SK-N-SH (cell line): ENCODE results near the gene FSTL5. TPM values are rescaled to one million over a fixed set of nuclear protein-coding genes. Genes with fewer than 3 reads are reported as not detected.

Source experiments
- CTCF ChIA-PET: fragments of 300-600, 350-600 bp; formaldehyde crosslinking; extraction: SDS; loops from one replicate; lab custom pipeline; 2021; lab: Yijun Ruan, JAX
- POLR2A ChIA-PET: fragments of 350-600 bp; sonication (Branson Sonifier 250); formaldehyde crosslinking; extraction: SDS; loops from one replicate; lab custom pipeline; 2020; ENCODE audit warnings: antibody characterized with exemption, inconsistent platforms; lab: Yijun Ruan, JAX
- DNase-seq: peaks from one replicate; pipeline ENCODE4 v3.0.0; 2012
- H2AFZ ChIP-seq: fragments of 200-600 bp; sonication (generic); 2 replicates; pipeline ENCODE4 v1.8.1; 2016; ENCODE audit warnings: antibody characterized with exemption, mild to moderate bottlenecking, low read depth
- H3F3A ChIP-seq: fragments of 200-600 bp; sonication (generic); replicated peaks from 2 replicates; pipeline ENCODE3; 2016; ENCODE audit warnings: antibody characterized with exemption, mild to moderate bottlenecking; ENCODE audit not compliant: insufficient read depth
- H3K27ac ChIP-seq, 2 experiments: fragments of 200-500 bp in 1 of 2; fragments of 200-600 bp in 1 of 2; sonication (Bioruptor generic) in 1 of 2; sonication (generic), shearing (Covaris generic) in 1 of 2; 2 replicates each; pipeline versions ENCODE4 v1.5.1 to v1.6.1; 2014 to 2016; ENCODE audit warnings: low read depth in 2 of 2, inconsistent platforms in 1 of 2, low read length in 1 of 2, mild to moderate bottlenecking in 1 of 2, mixed read lengths in 1 of 2
- H3K27me3 ChIP-seq: fragments of 200-600 bp; sonication (generic), shearing (Covaris generic); 2 replicates; pipeline ENCODE4 v1.6.1; 2016; ENCODE audit warnings: mixed run types; ENCODE audit not compliant: insufficient read depth
- H3K36me3 ChIP-seq, 2 experiments: fragments of 200-500 bp in 1 of 2; fragments of 200-600 bp in 1 of 2; sonication (Bioruptor generic) in 1 of 2; sonication (generic) in 1 of 2; replicated peaks in 1 of 2; 2 replicates each; pipeline versions ENCODE3 to v1.5.1; 2014 to 2016; ENCODE audit warnings: low read length in 1 of 2, mild to moderate bottlenecking in 1 of 2; ENCODE audit not compliant: insufficient read depth in 2 of 2, control insufficient read depth in 1 of 2
- H3K4me1 ChIP-seq, 2 experiments: fragments of 200-500 bp in 1 of 2; fragments of 200-600 bp in 1 of 2; sonication (Bioruptor generic) in 1 of 2; sonication (generic), shearing (Covaris generic) in 1 of 2; 2 replicates each; pipeline versions ENCODE4 v1.5.1 to v1.6.1; 2014 to 2016; ENCODE audit warnings: low read depth in 1 of 2, low read length in 1 of 2, mixed run types in 1 of 2; ENCODE audit not compliant: insufficient read depth in 2 of 2, control insufficient read depth in 1 of 2
- H3K4me2 ChIP-seq: fragments of 200-600 bp; sonication (generic), shearing (Covaris generic); 2 replicates; pipeline ENCODE4 v1.6.1; 2017; ENCODE audit warnings: mixed run types
- H3K4me3 ChIP-seq, 2 experiments: fragments of 200-500 bp in 1 of 2; fragments of 200-600 bp in 1 of 2; sonication (Bioruptor generic) in 1 of 2; sonication (generic), shearing (Covaris generic) in 1 of 2; 2 replicates each; pipeline versions ENCODE4 v1.5.1 to v1.8.1; 2014 to 2016; ENCODE audit warnings: low read depth in 2 of 2, inconsistent platforms in 1 of 2, low read length in 1 of 2, mild to moderate bottlenecking in 1 of 2, mixed read lengths in 1 of 2, moderate library complexity in 1 of 2
- H3K79me2 ChIP-seq: fragments of 200-600 bp; sonication (generic); 2 replicates; pipeline ENCODE4 v1.8.1; 2017; ENCODE audit warnings: mild to moderate bottlenecking; ENCODE audit not compliant: insufficient read depth
- H3K9ac ChIP-seq: fragments of 200-600 bp; sonication (generic); 2 replicates; pipeline ENCODE4 v1.6.1; 2017; ENCODE audit warnings: mixed run types
- H3K9me2 ChIP-seq: fragments of 200-600 bp; sonication (generic); 2 replicates; pipeline ENCODE4 v1.6.1; 2017; ENCODE audit warnings: mixed run types
- H3K9me3 ChIP-seq: fragments of 200-600 bp; sonication (generic); 2 replicates; pipeline ENCODE4 v1.6.1; 2017; ENCODE audit warnings: mixed run types, mild to moderate bottlenecking, moderate library complexity
- H4K20me1 ChIP-seq: fragments of 200-600 bp; sonication (generic); 2 replicates; pipeline ENCODE4 v1.6.1; 2017; ENCODE audit warnings: mild to moderate bottlenecking, mixed run types; ENCODE audit not compliant: insufficient read depth
- CHD2 ChIP-seq: fragments of 150-350 bp; IDR thresholded peaks from 2 replicates; pipeline ENCODE4 v1.6.1; 2018; ENCODE audit warnings: low read length; ENCODE audit not compliant: partially characterized antibody
- FOSL2 ChIP-seq: IDR thresholded peaks from 2 replicates; pipeline ENCODE4 v1.4.0; 2012; ENCODE audit warnings: low read depth, mild to moderate bottlenecking, moderate library complexity, borderline replicate concordance
- FOXJ3 ChIP-seq: sonication (generic); formaldehyde crosslinking; IDR thresholded peaks from 2 replicates; pipeline ENCODE4 v1.5.1; 2020; ENCODE audit warnings: mild to moderate bottlenecking, missing genetic modification reagents
- FOXM1 ChIP-seq: IDR thresholded peaks from 2 replicates; pipeline ENCODE4 v1.4.0; 2012; ENCODE audit warnings: low read depth, mild to moderate bottlenecking
- GATA2 ChIP-seq: sonication (generic); formaldehyde crosslinking; IDR thresholded peaks from 2 replicates; pipeline ENCODE4 v1.5.0; 2020; ENCODE audit warnings: mild to moderate bottlenecking, missing genetic modification reagents
- IRF3 ChIP-seq: fragments of 150-350 bp; IDR thresholded peaks from 2 replicates; pipeline ENCODE4 v1.6.1; 2016; ENCODE audit warnings: mild to moderate bottlenecking, low read depth, low read length
- NRF1 ChIP-seq: IDR thresholded peaks from 2 replicates; pipeline ENCODE4 v1.6.1; 2012; ENCODE audit warnings: low read depth, mild to moderate bottlenecking, low read length
- RAD21 ChIP-seq: IDR thresholded peaks from 2 replicates; pipeline ENCODE4 v1.6.1; 2012; ENCODE audit warnings: mild to moderate bottlenecking, low read length
- REST ChIP-seq: IDR thresholded peaks from 2 replicates; pipeline ENCODE4 v1.6.1; 2012; ENCODE audit warnings: mild to moderate bottlenecking, low read depth, low read length, moderate library complexity
- RFX5 ChIP-seq: IDR thresholded peaks from 2 replicates; pipeline ENCODE4 v1.6.1; 2012; ENCODE audit warnings: mild to moderate bottlenecking, improper control_type of control experiment, low read length
- RXRA ChIP-seq: IDR thresholded peaks from 2 replicates; pipeline ENCODE4 v1.4.0; 2012; ENCODE audit warnings: low read depth, mild to moderate bottlenecking, borderline replicate concordance
- SIN3A ChIP-seq: IDR thresholded peaks from 2 replicates; pipeline ENCODE4 v1.6.1; 2012; ENCODE audit warnings: low read depth, mild to moderate bottlenecking, low read length, moderate library complexity, borderline replicate concordance
- TCF12 ChIP-seq: IDR thresholded peaks from 2 replicates; pipeline ENCODE4 v1.4.0; 2012
- TEAD4 ChIP-seq: IDR thresholded peaks from 2 replicates; pipeline ENCODE4 v1.4.0; 2012; ENCODE audit warnings: mild to moderate bottlenecking, borderline replicate concordance; ENCODE audit not compliant: insufficient read depth
- USF2 ChIP-seq: fragments of 150-350 bp; IDR thresholded peaks from 2 replicates; pipeline ENCODE4 v1.6.1; 2017; ENCODE audit warnings: antibody characterized with exemption, low read length, low read depth, borderline replicate concordance
- YY1 ChIP-seq: IDR thresholded peaks from 2 replicates; pipeline ENCODE4 v1.4.0; 2012; ENCODE audit warnings: low read depth, mild to moderate bottlenecking
- WGBS: methylation state at CpG from one replicate; pipeline ENCODE4 v1.1.6; 2017; ENCODE audit warnings: low lambda C conversion rate; 5-methylcytosine and 5-hydroxymethylcytosine counted together
- polyA plus RNA-seq, 3 experiments: library from polyadenylated mRNA; depleted of rRNA; stranded (reverse); fragments of >200 nt; gene quantifications; 2 replicates each; pipeline ENCODE4 v1.2.3, GENCODE V29; 2012

The FSTL5 gene
- polyA plus RNA-seq, 1 of the 3 experiments (the other 2 are of a cell fraction) = 0.07 TPM

GRCh38 chr4:161411901-161412300, 751.9 kb downstream of the FSTL5 start (continued):
- TF ChIP-seq FOXM1 (no peak), FOSL2 (no peak)
- TF ChIP-seq, all 33 proteins: peak for 0

DNA sequence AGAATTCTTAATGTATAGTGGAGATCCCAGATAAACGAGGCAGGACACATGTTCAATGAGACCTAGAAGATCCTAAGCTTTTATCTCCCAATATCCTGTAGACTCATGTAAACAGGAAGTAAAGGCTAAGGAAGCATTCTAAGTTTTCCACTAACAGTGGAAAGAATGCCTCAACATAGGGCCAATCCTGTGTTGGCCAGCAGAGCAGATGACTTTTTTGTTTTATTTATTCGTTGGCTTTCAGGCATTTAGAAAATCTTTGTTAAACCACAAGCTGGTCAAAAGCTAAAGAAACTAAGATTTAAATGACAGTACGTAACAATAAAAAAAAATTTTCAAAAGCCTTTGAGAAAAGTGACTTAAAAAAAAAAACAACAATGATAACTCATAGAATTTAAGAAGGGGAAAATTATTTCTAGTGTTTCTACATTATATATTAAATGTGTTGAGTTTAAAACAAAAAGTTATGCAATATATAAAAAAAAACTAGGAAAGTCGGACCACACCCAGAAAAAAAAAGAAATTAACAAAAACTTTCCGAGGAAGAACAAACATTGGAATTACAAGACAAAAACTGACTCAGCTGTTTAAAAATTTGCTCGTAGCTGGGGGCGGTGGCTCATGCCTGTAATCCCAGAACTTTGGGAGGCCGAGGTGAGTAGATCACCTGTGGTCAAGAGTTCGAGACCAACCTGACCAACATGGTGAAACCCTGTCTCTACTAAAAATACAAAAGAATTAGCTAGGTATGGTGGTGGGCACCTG, 759.3 kb downstream of the FSTL5 start:
- no peaks in the 10 kb centered on the region for H3K4me1 ChIP-seq
- no peaks in the 10 kb centered on the region for H3F3A ChIP-seq
- H3K27ac ChIP-seq = no peak overlapping the region
- 35% methylated on average over 9 of the region's 9 CpGs for WGBS
- H3K27me3 ChIP-seq = no peaks in the 10 kb centered on the region
- ChIA-PET POLR2A (no interaction called here), CTCF (interaction anchor here (0.7 kb wide), 1 partner anchor 545 kb away, joined by 3 read pairs; no protein-coding TSS in a partner anchor)
- H3K4me3 ChIP-seq = no peak overlapping the region
- H3K9ac ChIP-seq = no peak overlapping the region
- no peaks in the 10 kb centered on the region for H4K20me1 ChIP-seq
- H3K9me3 ChIP-seq = no peaks in the 10 kb centered on the region
- no peak overlapping the region for H3K4me2 ChIP-seq
- no peaks in the 10 kb centered on the region for H3K36me3 ChIP-seq
- H2AFZ ChIP-seq = no peak overlapping the region
- DNase-seq = no peak
- TF ChIP-seq FOSL2 (no peak), SIN3A (no peak), TCF12 (no peak), YY1 (no peak), IRF3 (no peak), RFX5 (no peak), GATA2 (CRISPR knock-in tag) (no peak), RXRA (no peak), NRF1 (no peak), CHD2 (no peak), FOXJ3 (CRISPR knock-in tag) (no peak), FOXM1 (no peak), REST (no peak), TEAD4 (no peak), USF2 (no peak), RAD21 (no peak)
- H3K79me2 ChIP-seq = no peaks in the 10 kb centered on the region
- H3K9me2 ChIP-seq = no peaks in the 10 kb centered on the region
